Adipocyte (in vitro differentiated cells): ENCODE data around the gene COQ10A.
"Not testable (repeated sequence)": the region's sequence is repeated elsewhere in the genome, so short reads cannot be mapped to it uniquely, and the experiment has no call there.

ENCODE experiments used
- DNase-seq: peaks from one replicate; pipeline ENCODE4 v3.0.0-alpha.2; 2015; ENCODE audit warnings: low read depth
- H3K27me3 ChIP-seq: replicated peaks from 2 replicates; pipeline ENCODE4 v1.7.0; 2013; ENCODE audit warnings: mild to moderate bottlenecking, low read length, moderate library complexity; ENCODE audit not compliant: control insufficient read depth, insufficient read depth
- H3K36me3 ChIP-seq: 2 replicates; pipeline ENCODE4 v1.7.0; 2013; ENCODE audit warnings: low read length, mild to moderate bottlenecking, moderate library complexity; ENCODE audit not compliant: control insufficient read depth, insufficient read depth, severe bottlenecking
- H3K4me1 ChIP-seq: 2 replicates; pipeline ENCODE4 v1.7.0; 2013; ENCODE audit warnings: mild to moderate bottlenecking, low read length, moderate library complexity; ENCODE audit not compliant: control insufficient read depth, insufficient read depth
- H3K4me3 ChIP-seq: 2 replicates; pipeline ENCODE4 v1.7.0; 2013; ENCODE audit warnings: mild to moderate bottlenecking, low read length, moderate library complexity
- H3K9ac ChIP-seq: 2 replicates; pipeline ENCODE4 v1.7.0; 2013; ENCODE audit warnings: mild to moderate bottlenecking, low read length, moderate library complexity
- H3K9me3 ChIP-seq: 2 replicates; pipeline ENCODE4 v1.7.0; 2013; ENCODE audit warnings: mild to moderate bottlenecking, low read length, moderate library complexity; ENCODE audit not compliant: control insufficient read depth

COQ10A gene

DNA sequence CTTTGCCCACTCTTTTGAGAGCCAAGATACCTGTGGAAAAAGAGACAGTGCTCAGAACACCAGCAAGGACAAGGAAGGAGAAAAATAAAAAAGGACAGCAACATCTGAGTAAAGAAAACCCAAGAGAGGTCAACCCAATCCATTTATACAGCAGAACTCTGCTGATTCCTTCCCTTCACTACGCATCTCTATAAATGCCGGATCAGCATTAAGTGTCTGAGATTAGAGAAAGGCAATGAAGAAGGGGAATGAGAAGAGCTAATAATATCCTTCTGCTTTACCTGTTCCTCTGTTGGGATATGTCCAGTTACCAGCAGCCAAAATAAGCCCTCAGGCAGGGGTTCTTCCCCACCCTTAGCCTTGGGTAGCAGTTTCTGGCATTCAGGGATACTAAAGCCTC is 15.8 kb downstream of the COQ10A start:
- H3K9me3 ChIP-seq = no peaks in the 10 kb centered on the region
- no peak overlapping the region for H3K4me3 ChIP-seq
- no peaks in the 10 kb centered on the region for H3K27me3 ChIP-seq
- no peak for DNase-seq
- no peak overlapping the region for H3K9ac ChIP-seq
- H3K36me3 ChIP-seq = peaks cover 85% of the 10 kb centered on the region
- H3K4me1 ChIP-seq = peaks cover 25% of the 10 kb centered on the region

GRCh38 chr12:56284263-56284662 is 17.5 kb downstream of the COQ10A start:
- H3K9me3 ChIP-seq, DNase-seq, H3K4me3 ChIP-seq, H3K27me3 ChIP-seq, H3K9ac ChIP-seq: not testable (repeated sequence)
- Histone ChIP-seq H3K4me1 (peaks cover 26% of the 10 kb centered on the region), H3K36me3 (peaks cover 74% of the 10 kb centered on the region)

- H3K36me3 ChIP-seq = peaks cover 71% of the 10 kb centered on the region
- no peak for DNase-seq
- no peak overlapping the region for H3K9ac ChIP-seq
These were observed 19.5 kb downstream of the COQ10A start for GRCh38 chr12:56286044-56286830.

DNA sequence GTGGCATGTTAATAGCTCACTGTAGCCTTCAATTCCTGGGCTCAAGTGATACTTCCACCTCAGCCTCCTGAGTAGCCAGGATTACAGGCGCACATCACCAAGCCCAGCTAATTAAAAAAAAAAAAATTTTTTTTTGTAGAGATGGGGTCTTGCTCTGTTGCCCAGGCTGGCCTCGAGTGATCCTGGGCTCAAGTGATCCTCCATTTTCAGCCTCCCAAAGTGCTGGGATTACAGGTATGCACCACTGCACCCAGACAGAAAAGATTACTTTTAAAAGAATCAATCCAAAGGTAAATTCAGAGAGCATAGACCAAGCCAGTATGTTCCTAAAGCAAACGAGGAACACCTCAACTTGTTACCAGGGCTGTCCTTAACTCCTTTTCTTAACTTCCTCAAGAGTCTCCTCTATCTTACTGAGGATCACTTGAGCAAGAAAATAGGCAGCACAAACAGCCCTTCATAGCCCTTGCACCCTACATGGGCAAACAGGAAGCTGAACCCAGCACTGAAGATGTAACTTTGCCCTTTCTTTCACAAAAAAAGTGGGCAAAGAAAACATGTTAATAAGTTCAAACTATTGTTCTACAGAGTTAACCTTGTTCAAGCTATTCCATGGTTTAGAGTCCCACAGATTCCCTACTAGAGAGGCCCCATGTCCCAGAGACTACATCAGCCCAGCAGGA is 22.1 kb downstream of the COQ10A start:
- H3K36me3 ChIP-seq = peaks cover 51% of the 10 kb centered on the region
- no peaks in the 10 kb centered on the region for H3K9me3 ChIP-seq

More at GRCh38 chr12:56286044-56286830, 19.5 kb downstream of the COQ10A start:
- H3K4me3 ChIP-seq = no peak overlapping the region
- H3K9me3 ChIP-seq = no peaks in the 10 kb centered on the region
- H3K4me1 ChIP-seq = peaks cover 29% of the 10 kb centered on the region
- H3K27me3 ChIP-seq = no peaks in the 10 kb centered on the region

GRCh38 chr12:56293795-56294194 is 27.1 kb downstream of the COQ10A start:
- DNase-seq = no peak
- Histone ChIP-seq H3K9me3 (no peaks in the 10 kb centered on the region), H3K27me3 (no peaks in the 10 kb centered on the region), H3K9ac (peak overlapping the region; percentile 62), H3K4me3 (no peak overlapping the region), H3K36me3 (peaks cover 30% of the 10 kb centered on the region), H3K4me1 (peaks cover 48% of the 10 kb centered on the region)

More for the DNA sequence above, 22.1 kb downstream of the COQ10A start:
- H3K9ac ChIP-seq = no peak overlapping the region
- H3K27me3 ChIP-seq = no peaks in the 10 kb centered on the region
- no peak overlapping the region for H3K4me3 ChIP-seq
- peaks cover 41% of the 10 kb centered on the region for H3K4me1 ChIP-seq
- no peak for DNase-seq

- H3K36me3 ChIP-seq = peaks cover 13% of the 10 kb centered on the region
- peak; percentile 40 for DNase-seq
These were observed 29.6 kb downstream of the COQ10A start for GRCh38 chr12:56296295-56296694.

DNA sequence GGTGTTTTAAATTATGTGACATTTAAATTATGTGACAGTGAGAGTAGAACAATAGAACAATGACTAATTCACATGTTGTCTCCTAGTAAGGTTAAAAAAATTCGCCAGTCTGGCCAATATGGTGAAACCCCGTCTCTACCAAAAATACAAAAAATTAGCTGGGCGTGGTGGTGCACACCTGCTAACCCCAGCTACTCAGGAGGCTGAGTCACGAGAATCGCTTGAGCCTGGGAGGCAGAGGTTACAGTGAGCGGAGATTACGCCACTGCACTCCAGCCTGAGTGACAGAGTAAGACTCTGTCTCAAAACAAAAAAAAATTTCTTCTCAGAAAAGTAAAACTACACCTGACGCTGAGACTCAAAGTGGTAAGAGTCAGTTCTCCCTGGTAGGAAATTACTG is 30.7 kb downstream of the COQ10A start:
- no peaks in the 10 kb centered on the region for H3K9me3 ChIP-seq
- peaks cover 53% of the 10 kb centered on the region for H3K4me1 ChIP-seq
- DNase-seq = no peak
- peak overlapping the region; percentile 100 for H3K4me3 ChIP-seq
- no peaks in the 10 kb centered on the region for H3K27me3 ChIP-seq
- peaks cover 12% of the 10 kb centered on the region for H3K36me3 ChIP-seq
- peak overlapping the region; percentile 100 for H3K9ac ChIP-seq

More at GRCh38 chr12:56296295-56296694, 29.6 kb downstream of the COQ10A start:
- H3K4me1 ChIP-seq = peaks cover 55% of the 10 kb centered on the region
- H3K9ac ChIP-seq = peak overlapping the region; percentile 66
- no peaks in the 10 kb centered on the region for H3K9me3 ChIP-seq
- no peaks in the 10 kb centered on the region for H3K27me3 ChIP-seq
- H3K4me3 ChIP-seq = peak overlapping the region; percentile 100

DNA sequence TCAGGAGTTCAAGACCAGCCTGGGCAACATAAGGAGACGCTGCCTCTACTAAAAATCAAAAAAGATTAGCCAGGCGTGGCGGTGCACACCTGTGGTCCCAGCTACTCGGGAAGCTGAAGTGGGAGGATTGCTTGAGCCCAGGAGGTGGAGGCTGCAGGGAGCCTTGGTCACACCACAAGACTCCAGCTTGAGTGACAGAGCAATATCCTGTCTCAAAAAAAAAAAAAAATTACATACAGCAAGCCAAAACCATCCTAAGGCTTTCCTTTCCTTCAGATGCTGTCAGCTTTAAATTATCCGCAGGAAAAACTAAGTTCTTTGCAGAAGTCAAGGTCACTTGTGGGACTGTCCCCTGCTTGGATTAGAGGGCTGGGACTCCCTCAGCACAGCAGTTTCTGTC is 32.1 kb downstream of the COQ10A start:
- no peaks in the 10 kb centered on the region for H3K9me3 ChIP-seq
- DNase-seq = no peak

DNA sequence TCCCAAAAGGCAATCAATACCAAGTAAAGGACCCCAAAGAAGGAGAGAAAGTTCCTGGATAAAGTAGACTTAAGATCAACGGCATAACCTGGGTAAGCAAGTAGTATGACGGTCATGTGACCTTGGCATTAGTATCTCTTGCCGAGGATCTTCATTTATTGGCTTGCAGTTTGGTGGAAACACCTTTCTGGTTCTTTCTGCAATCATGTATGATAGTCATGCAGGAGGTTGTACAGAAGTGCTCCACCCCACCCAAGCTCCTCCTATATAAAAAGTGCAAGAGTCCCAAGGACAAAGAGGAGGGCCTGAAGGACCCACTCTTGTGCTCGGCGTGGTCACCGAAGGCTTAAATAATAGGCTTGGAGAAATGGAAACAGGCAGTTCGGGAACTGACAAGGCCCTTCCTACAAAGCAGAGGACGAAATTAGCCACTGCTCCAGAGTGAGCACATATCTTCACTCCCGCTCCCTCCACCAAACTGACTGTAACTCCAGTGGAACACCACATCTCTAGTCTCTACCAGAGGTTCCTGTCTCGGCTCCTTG is 32.6 kb downstream of the COQ10A start:
- Histone ChIP-seq H3K4me1 (peaks cover 48% of the 10 kb centered on the region), H3K4me3 (peak overlapping the region; percentile 100), H3K36me3 (peaks cover 18% of the 10 kb centered on the region), H3K27me3 (no peaks in the 10 kb centered on the region), H3K9me3 (no peaks in the 10 kb centered on the region), H3K9ac (peak overlapping the region; percentile 100)
- DNase-seq = no peak

More for the DNA sequence above, 32.1 kb downstream of the COQ10A start:
- peak overlapping the region; percentile 100 for H3K9ac ChIP-seq
- peaks cover 12% of the 10 kb centered on the region for H3K36me3 ChIP-seq
- H3K27me3 ChIP-seq = no peaks in the 10 kb centered on the region
- H3K4me1 ChIP-seq = peaks cover 48% of the 10 kb centered on the region
- H3K4me3 ChIP-seq = peak overlapping the region; percentile 100

DNA sequence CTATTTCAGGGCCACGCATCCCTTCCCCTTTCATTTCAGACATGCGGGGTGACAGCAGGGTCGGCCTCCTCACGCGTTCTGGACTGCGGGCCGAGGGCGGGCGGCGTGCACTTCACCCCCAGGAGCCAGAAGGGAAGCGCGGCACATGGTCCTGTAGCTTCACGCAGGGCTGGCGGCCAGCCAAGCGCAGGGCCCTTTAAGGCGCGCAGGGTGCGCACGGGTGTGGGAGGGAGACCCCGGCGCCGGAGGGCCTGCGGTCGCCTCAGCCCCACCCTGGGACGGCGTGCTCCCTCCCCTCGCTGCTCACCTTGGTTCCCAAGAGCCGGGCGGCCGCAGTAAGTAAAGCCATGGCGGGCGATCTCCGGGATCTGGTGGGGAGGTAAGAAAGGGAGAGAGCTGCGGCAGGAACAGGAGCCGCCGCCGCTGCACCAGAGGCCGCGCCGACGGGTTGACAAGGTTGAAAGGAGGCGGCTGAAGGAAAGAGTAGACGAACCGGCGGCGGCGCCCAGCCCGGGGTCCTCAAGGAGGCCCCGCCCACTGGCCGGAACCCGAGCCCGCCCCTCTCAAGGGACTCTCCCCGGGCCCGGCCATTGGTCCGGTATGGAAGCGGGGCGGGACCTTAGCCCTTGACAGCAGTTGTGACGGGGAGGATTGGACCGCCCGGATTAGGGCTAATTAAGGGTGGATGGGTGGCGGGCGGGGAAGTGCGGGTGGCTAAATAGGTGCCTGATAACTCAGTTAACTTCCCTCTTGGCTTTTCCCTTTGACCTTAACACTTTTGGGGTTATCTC is 33.3 kb downstream of the COQ10A start, which contains the start of gene CS:
TSS of gene CS (minus strand) at position 478 of the 791 bp plus-strand sequence. CDS start at position 349, 129 bp downstream.
- Histone ChIP-seq H3K4me1 (peaks cover 48% of the 10 kb centered on the region), H3K9ac (peak within 1 kb of the TSS; percentile 100), H3K4me3 (peak within 1 kb of the TSS; percentile 100), H3K36me3 (peaks cover 21% of the 10 kb centered on the region), H3K9me3 (no peaks in the 10 kb centered on the region), H3K27me3 (no peaks in the 10 kb centered on the region)
- peak; percentile 100 for DNase-seq
